B cell (primary cell): ENCODE measurements around the gene BLOC1S5. TPM values are rescaled to one million over a fixed set of nuclear protein-coding genes. Genes with fewer than 3 reads are reported as not detected.

Experiments
- ATAC-seq: fragments of 200-7000 bp; cut with Tn5 transposase; one replicate; pipeline ENCODE4 v1.10.0; 2021; ENCODE audit warnings: low read depth, mild to moderate bottlenecking, moderate number of reproducible peaks, moderate library complexity
- CTCF ChIA-PET: fragments of 350-600 bp; sonication (Branson Sonifier 250); formaldehyde crosslinking; loops from one replicate; lab custom pipeline; 2021; ENCODE audit warnings: antibody characterized with exemption, inconsistent platforms; lab: Charles Lee
- POLR2A ChIA-PET: fragments of 350-600 bp; sonication (Branson Sonifier 250); formaldehyde crosslinking; loops from one replicate; lab custom pipeline; 2021; ENCODE audit warnings: antibody characterized with exemption; lab: Charles Lee
- DNase-seq: peaks from one replicate; pipeline ENCODE4 v3.0.0; 2013
- H2AFZ ChIP-seq: 2 replicates; pipeline ENCODE4 v1.6.1; 2012; ENCODE audit warnings: mild to moderate bottlenecking, low read depth, low read length; ENCODE audit not compliant: insufficient read depth, poor library complexity, severe bottlenecking
- H3K27ac ChIP-seq, 2 donors: 1 replicate in 1 of 2; 2 replicates in 1 of 2; pipeline ENCODE4 v1.5.1; 2012 to 2013; ENCODE audit warnings: low read length in 2 of 2, mild to moderate bottlenecking in 2 of 2, moderate library complexity in 1 of 2
- H3K27me3 ChIP-seq, 4 experiments: fragments of 200-600 bp in 1 of 4; sonication (generic) in 1 of 4; replicated peaks in 1 of 4; 1 replicate in 2 of 4; 2 replicates in 2 of 4; pipeline versions ENCODE4 v1.6.1 to v1.7.0; 2013 to 2016; ENCODE audit warnings: low read length in 3 of 4, mild to moderate bottlenecking in 2 of 4, mixed read lengths in 1 of 4, moderate library complexity in 1 of 4; ENCODE audit not compliant: insufficient read depth in 4 of 4, control insufficient read depth in 3 of 4; ENCODE audit errors: control extremely low read depth in 1 of 4
- H3K36me3 ChIP-seq, 2 experiments: replicated peaks in 1 of 2; 1 replicate in 1 of 2; 2 replicates in 1 of 2; pipeline versions ENCODE4 v1.6.1 to v1.7.1; 2013; ENCODE audit warnings: low read length in 1 of 2; ENCODE audit not compliant: insufficient read depth in 2 of 2, control insufficient read depth in 1 of 2; ENCODE audit errors: control extremely low read depth in 1 of 2, extremely low read depth in 1 of 2
- H3K4me1 ChIP-seq, 2 donors: fragments of 200-600 bp in 1 of 2; sonication (generic) in 1 of 2; 1 replicate in 1 of 2; 2 replicates in 1 of 2; pipeline versions ENCODE4 v1.5.1 to v1.6.1; 2013 to 2017; ENCODE audit warnings: low read length in 2 of 2; ENCODE audit not compliant: control insufficient read depth in 2 of 2, insufficient read depth in 2 of 2
- H3K4me2 ChIP-seq: replicated peaks from 2 replicates; pipeline ENCODE3; 2012; ENCODE audit warnings: mild to moderate bottlenecking, low read depth, low read length; ENCODE audit not compliant: poor library complexity, severe bottlenecking
- H3K4me3 ChIP-seq, 5 experiments: fragments of 200-600 bp in 1 of 5; sonication (generic) in 1 of 5; 1 replicate in 3 of 5; 2 replicates in 2 of 5; pipeline versions ENCODE4 v1.5.1 to v1.7.0; 2011 to 2016; ENCODE audit warnings: low read length in 4 of 5, mild to moderate bottlenecking in 4 of 5, low read depth in 2 of 5, control low read depth in 1 of 5, moderate library complexity in 1 of 5; ENCODE audit not compliant: insufficient read depth in 1 of 5; ENCODE audit errors: control extremely low read depth in 1 of 5, extremely low read depth in 1 of 5
- H3K79me2 ChIP-seq: fragments of 200-600 bp; sonication (generic); one replicate; pipeline ENCODE4 v1.6.0; 2016; ENCODE audit warnings: low read length; ENCODE audit not compliant: control insufficient read depth, insufficient read depth
- H3K9ac ChIP-seq: fragments of 200-600 bp; sonication (generic); 2 replicates; pipeline ENCODE4 v1.6.1; 2017; ENCODE audit warnings: mild to moderate bottlenecking, low read length, moderate library complexity
- H3K9me3 ChIP-seq, 3 donors: one replicate each; pipeline versions ENCODE4 v1.6.1 to v1.7.1; 2013; ENCODE audit warnings: low read length in 2 of 3; ENCODE audit not compliant: control insufficient read depth in 2 of 3, insufficient read depth in 1 of 3; ENCODE audit errors: control extremely low read depth in 1 of 3
- H4K20me1 ChIP-seq: 2 replicates; pipeline ENCODE4 v1.6.0; 2012; ENCODE audit warnings: mild to moderate bottlenecking, low read length; ENCODE audit not compliant: insufficient read depth, control insufficient read depth, poor library complexity, severe bottlenecking
- H3K27ac Mint-ChIP-seq: one replicate; pipeline ENCODE4 v1.8.0; 2021; ENCODE audit warnings: mixed read lengths
- H3K27me3 Mint-ChIP-seq: one replicate; pipeline ENCODE4 v1.8.0; 2021; ENCODE audit warnings: mixed read lengths
- H3K4me1 Mint-ChIP-seq: one replicate; pipeline ENCODE4 v1.8.0; 2021; ENCODE audit warnings: mixed read lengths
- H3K4me3 Mint-ChIP-seq: one replicate; pipeline ENCODE4 v1.8.0; 2021; ENCODE audit warnings: mixed read lengths
- H3K9me3 Mint-ChIP-seq: one replicate; pipeline ENCODE4 v1.8.0; 2022; ENCODE audit warnings: mixed read lengths; ENCODE audit not compliant: insufficient read depth
- CTCF ChIP-seq: fragments of 200-600 bp; IDR thresholded peaks from one replicate; pipeline ENCODE4 v1.8.0; 2022; ENCODE audit warnings: antibody characterized with exemption, mild to moderate bottlenecking
- EZH2 ChIP-seq: IDR thresholded peaks from 2 replicates; pipeline ENCODE4 v1.6.1; 2012; ENCODE audit warnings: borderline replicate concordance, low read depth, mild to moderate bottlenecking, moderate library complexity, low read length; ENCODE audit not compliant: insufficient read depth, poor library complexity, severe bottlenecking
- WGBS: methylation state at CpG from one replicate; pipeline ENCODE4 v1.1.5; 2013; ENCODE audit warnings: missing lambda C conversion rate; ENCODE audit not compliant: insufficient coverage; 5-methylcytosine and 5-hydroxymethylcytosine counted together
- intact Hi-C: fragments of 100-400 bp; cut with micrococcal nuclease; formaldehyde crosslinking; loops from one replicate; pipeline ENCODE4 v1.10.0; 2022
- polyA plus RNA-seq: library from polyadenylated mRNA; depleted of rRNA; stranded (reverse); fragments of >200 nt; gene quantifications from 2 replicates; pipeline ENCODE4 v1.2.3, GENCODE V29; 2012
- total RNA-seq, 2 donors: library from RNA; stranded (reverse); fragments of 120-200 nt in 1 of 2; gene quantifications; 1 replicate in 1 of 2; 2 replicates in 1 of 2; pipeline versions ENCODE4 v1.2.3 to v1.2.4, GENCODE V29; 2013 to 2022

The BLOC1S5 gene
- total and polyA plus RNA-seq, 2 donors (not counting 1 experiment from before 2014, with no cell fraction given): 5.2 to 18.8 TPM

- Histone ChIP-seq H3K9me3 (no peaks in the 10 kb centered on the region), H3K4me1 (peaks cover 27 to 32% of the 10 kb centered on the region in 2 donors), H3K27ac (no peak overlapping the region), H3K4me3 (no peak overlapping the region), H2AFZ (no peak overlapping the region), H3K36me3 (no peaks in the 10 kb centered on the region), H3K79me2 (no peaks in the 10 kb centered on the region), H4K20me1 (no peaks in the 10 kb centered on the region), H3K4me2 (no peak overlapping the region), H3K27me3 (peaks cover 0 to 23% (median 13%) of the 10 kb centered on the region in 4 experiments), H3K9ac (no peak overlapping the region)
- Mint-ChIP-seq H3K4me1 (peaks cover 31% of the 10 kb centered on the region), H3K4me3 (no peak overlapping the region), H3K9me3 (no peaks in the 10 kb centered on the region), H3K27me3 (peaks cover 14% of the 10 kb centered on the region), H3K27ac (no peak overlapping the region)
- ChIA-PET POLR2A (no interaction called here), CTCF (no interaction called here)
- intact Hi-C loops: no loop called here
- 97% methylated on average over 6 of the region's 8 CpGs for WGBS
- TF ChIP-seq EZH2 (no peak), CTCF (no peak)
- ATAC-seq (no peak), DNase-seq (no peak)
These were observed 87.6 kb downstream of the BLOC1S5 start for GRCh38 chr6:7976485-7977056.

- no peaks in the 10 kb centered on the region for H3K79me2 ChIP-seq
- CTCF ChIA-PET: no interaction called here
- H3K27ac ChIP-seq: no peak overlapping the region
- H3K27me3 ChIP-seq: peaks cover 0 to 23% (median 13%) of the 10 kb centered on the region in 4 experiments
- Mint-ChIP-seq H3K4me1 (peaks cover 31% of the 10 kb centered on the region), H3K4me3 (peak overlapping the region; percentile 72), H3K27ac (no peak overlapping the region), H3K27me3 (peaks cover 14% of the 10 kb centered on the region), H3K9me3 (no peaks in the 10 kb centered on the region)
- peak overlapping the region; percentile 35 for H2AFZ ChIP-seq
- H3K4me1 ChIP-seq: peaks cover 27 to 32% of the 10 kb centered on the region in 2 donors
- H3K36me3 ChIP-seq: no peaks in the 10 kb centered on the region
- intact Hi-C loops: no loop called here
- TF ChIP-seq CTCF (no peak), EZH2 (no peak)
- no peaks in the 10 kb centered on the region for H3K9me3 ChIP-seq
- no peak overlapping the region for H3K4me3 ChIP-seq
- DNase-seq (peak; percentile 18), ATAC-seq (peak; percentile 25)
- peak overlapping the region; percentile 53 for H3K4me2 ChIP-seq
- H4K20me1 ChIP-seq: no peaks in the 10 kb centered on the region
- H3K9ac ChIP-seq: peak overlapping the region; percentile 21
- POLR2A ChIA-PET: no interaction called here
- WGBS: 26% methylated on average over 8 of the region's 8 CpGs
These were observed 88.4 kb downstream of the BLOC1S5 start for GRCh38 chr6:7975764-7976146.
